Measurements from ENCODE around the gene MAP3K5.

- TF ChIP-seq CTCF (IDR thresholded peaks at IDR 0.05) (no peak), POLR2A (IDR thresholded peaks at IDR 0.05) (no peak)
These were observed 264.4 kb downstream of the MAP3K5 start for GRCh38 chr6:136527831-136528230.

Data from sigmoid colon (tissue), 3 donors.